KBM-7 (cell line): ENCODE measurements around the gene HES1.

Experiments
- DNase-seq: peaks from one replicate; pipeline ENCODE4 v3.0.0-alpha.2; 2015
- in situ Hi-C: fragments of 300-500 bp; cut with MboI; formaldehyde crosslinking; loops from 2 replicates; pipeline ENCODE4 v1.14.3; 2020; ENCODE audit warnings: low sequenced_read_pairs, low pct_unique_long_range_greater_than_20kb, mixed read lengths

The HES1 gene

DNA sequence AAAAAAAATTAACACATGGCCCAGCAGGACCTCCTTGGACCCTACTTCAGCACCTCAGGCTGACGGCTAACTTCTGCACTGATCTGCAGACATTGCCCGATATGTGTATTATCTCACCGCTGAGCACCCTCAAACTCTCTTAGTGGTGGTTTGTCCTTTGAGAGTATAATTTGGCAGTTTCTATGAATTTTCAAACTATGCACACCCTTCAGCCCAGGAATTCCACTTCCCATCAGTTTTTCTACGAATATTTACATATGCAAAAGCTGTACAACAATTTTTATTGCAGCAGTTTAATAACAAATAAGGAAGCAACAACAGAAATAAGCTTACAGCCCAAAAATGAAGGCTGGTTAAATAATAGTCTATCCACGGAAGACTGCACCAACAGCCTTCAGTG lies 44.6 kb downstream of the HES1 start:
- no peak for DNase-seq
- in situ Hi-C loops, result no loop called here

DNA sequence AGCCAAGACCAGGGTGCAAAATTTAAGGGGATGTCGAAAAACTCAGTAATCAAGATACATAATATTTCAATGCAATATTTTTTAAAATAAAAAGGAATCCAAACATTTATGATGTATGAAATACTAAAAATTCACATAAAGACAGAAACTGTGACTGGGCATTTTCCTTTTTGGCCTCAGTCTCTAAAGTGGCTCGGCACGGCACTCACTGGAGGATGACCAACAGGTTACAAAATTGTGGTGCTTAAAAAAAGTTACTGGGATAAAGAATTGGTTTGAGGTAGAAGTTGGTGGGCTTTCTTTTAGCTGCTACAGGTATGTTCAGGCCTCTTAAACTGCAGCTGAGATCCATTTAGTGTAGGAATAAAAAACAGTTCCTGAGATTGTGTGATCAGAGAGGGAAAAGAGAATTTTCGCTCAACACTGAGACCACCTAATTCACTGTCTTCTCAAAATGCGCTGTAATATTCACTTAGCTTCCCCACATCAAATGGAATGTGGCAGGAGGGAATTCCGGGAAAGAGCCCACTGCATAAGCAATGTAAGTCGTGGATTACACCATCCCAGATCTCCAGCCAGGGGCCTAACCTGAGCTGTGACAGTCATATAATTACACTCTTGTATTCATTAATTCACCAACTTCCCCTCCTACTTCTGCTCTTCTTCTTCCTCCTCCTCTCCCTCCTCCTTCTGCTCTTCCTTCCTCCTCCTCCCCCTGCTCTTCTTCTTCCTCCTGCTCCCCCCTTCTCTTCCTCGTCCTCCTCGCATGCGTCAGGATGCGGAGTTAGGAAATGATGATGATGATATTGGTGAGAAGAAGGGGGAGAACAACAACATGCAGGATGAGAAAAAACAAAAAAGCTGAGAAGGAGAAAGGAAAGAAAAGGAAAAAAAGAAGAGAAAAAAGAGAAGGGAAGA lies 45.9 kb downstream of the HES1 start:
- in situ Hi-C loops, result no loop called here
- no peak for DNase-seq

DNA sequence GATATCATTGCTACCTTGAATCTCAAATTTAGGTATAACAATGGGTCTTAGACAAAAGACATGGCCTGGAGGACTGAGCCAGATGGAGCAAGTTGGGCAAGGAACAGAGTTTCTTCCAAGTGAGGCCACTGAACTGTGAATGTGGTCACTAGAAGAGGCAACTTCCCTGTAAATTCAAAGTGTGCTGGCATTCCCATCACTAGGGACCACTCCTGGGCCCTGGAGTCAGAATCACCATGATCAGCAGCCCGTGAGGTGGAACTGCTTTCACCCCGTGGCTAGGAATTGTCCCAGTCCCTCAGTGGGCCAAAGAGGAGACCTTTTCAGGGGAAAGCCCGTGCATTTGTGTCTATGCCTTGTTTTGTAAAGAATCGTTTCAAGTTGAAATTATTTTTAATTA lies 47.3 kb downstream of the HES1 start:
- no peak for DNase-seq
- in situ Hi-C loops, result no loop called here

DNA sequence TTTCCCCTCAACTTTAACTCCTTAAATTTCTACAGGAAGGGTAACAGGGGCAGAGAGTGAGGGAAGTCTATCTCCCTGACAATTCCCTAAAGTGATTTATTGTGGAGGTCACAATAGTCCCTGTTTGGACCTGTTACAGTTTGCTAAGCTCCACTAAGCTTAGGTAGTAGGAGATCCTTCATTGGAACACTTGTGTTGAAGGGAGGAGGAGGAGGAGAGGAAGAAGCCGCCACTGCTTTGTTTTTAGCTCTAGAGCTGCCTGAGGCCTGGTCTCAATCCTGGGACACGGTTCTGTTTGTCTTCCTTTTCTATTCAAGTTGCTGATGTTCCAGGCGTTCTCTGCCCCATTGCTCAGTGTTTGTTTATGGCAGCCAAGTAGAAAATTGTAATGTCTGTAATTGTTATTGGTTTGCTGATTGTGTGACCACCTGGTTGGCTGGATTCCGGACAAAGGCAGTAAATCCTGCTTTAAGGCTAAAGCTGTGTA lies 48.4 kb downstream of the HES1 start:
- in situ Hi-C loops, result no loop called here
- no peak for DNase-seq

DNA sequence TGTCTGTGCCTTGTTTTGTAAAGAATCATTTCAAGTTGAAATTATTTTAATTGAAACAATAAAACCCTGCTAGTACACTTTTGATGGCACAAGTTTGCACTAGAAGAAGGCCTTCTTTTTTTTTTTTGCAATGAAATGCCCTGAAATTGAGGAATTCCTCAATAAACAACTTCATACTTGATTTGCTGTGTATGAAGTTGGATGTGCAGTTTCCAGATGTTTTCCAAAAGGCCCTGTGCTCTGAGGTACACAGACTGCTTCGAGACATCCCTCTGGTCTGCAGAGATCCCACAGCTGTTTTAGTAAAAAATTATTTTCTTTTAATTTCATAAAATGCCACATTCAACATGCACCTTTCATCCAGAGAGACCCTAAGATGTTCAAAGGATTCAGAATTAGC lies 48.9 kb downstream of the HES1 start:
- in situ Hi-C loops, result no loop called here
- no peak for DNase-seq

DNA sequence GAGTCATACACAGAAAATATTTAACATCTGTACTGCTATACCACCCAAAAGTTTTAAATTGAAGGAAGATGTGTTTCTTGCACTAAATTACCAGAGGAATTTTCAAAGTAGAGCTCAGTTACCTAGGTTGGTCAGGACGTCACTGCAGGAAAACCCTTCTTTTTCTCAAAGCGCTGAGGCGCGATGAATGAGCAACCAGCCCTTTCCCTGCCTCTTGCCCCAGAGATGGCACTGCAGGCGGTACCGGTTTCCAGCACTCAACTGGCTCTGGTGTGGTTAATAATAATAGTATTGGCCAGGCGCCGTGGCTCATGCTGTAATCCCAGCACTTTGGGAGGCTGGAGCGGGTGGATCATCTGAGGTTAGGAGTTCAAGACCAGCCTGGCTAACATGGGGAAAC lies 49.3 kb downstream of the HES1 start:
- in situ Hi-C loops, result no loop called here
- no peak for DNase-seq

DNA sequence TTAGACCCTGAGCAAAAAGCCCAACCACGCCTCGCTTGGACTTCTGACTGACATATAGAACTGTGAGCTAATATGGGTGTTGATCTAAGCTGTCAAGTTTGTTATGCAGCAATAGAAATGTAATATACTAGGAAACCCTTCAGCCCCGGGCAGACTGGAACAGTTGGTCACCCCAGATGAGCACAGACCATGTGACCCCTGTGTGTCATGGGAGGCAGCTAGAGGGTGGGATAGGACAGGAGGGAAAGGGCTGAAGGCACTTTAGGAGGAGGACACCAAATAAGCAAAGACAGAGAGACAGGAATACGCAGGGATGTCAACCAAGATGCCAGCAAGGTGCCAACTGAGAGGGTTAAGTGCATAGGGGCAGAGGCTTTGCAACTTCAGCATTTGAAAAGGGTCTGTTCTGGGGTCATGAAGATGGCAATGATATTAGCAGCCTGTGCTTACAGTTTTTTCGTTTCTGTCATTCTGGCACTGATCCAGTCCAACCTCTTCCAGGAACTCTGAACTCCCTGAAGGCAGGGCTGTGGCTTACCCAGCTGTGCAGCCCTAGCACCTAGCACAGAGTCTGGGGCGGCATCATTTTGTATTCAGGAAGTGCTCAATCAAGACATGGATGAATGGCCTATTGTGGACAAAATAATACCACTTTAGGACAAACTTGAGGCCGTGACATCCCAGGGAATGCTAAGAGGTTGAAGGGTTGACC lies 51.4 kb downstream of the HES1 start:
- in situ Hi-C loops, result no loop called here

More for the DNA sequence above, 51.4 kb downstream of the HES1 start:
- DNase-seq, result no peak
